ENCODE data around the gene FBXW5.

DNA sequence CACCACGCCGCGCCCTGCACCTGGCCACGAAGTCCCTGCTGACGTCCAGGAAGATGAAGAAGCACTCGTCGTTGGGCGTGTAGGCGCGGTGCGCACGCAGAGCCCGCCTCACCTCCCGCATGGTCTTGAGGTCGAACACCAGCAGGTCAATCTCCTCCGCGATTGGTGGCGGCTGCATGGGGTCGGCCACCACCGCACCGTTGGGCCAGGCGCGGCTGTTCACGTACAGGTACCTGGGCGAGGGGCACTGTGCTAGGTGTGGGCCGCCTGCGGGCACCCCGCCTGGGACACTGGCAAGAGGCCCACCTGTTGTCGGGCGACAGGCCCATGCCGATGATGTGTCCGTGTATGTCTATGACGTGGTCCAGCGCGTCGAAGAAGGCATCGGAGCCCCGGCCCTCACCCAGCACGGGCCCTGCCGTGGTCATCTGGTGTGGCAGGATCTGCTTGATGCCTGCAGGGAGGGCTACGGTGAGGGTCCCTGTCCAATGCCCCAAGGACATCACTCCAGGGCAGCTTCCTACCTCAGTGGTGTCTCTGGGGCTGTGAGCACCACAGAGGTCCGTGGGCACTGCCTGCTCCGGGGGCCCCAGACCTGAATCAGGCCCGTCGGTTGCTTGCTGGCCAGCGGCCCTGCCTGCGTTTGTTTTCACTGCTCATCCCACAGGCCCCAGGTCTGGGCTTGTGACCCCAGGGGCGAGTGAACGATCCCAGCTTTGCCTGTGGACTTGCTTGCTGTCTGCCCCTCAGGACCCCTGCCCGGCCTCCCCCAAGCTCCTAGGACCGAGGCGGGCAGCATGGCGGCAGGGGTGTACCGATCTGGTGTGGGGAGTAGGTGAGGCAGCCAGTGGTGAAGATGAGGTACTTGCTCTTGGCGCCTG is 3.1 kb downstream of the FBXW5 start:
- TF ChIP-seq EZH2phosphoT487 (IDR thresholded peaks at IDR 0.05; ENCODE audit: insufficient read depth, low read depth) (no peak), EZH2 (IDR thresholded peaks at IDR 0.05; ENCODE audit: insufficient read depth, poor library complexity, severe bottlenecking) (no peak)

All from GM23248 (cell line).